H9 (cell line): ENCODE data around the gene TRIM32. TPM values are rescaled to one million over a fixed set of nuclear protein-coding genes. Genes with fewer than 3 reads are reported as not detected.
"Not testable (repeated sequence)": the region's sequence is repeated elsewhere in the genome, so short reads cannot be mapped to it uniquely, and the experiment has no call there.

Experiments
- DNase-seq: peaks from one replicate; pipeline ENCODE4 v3.0.0-alpha.2; 2017
- H2AFZ ChIP-seq: one replicate; pipeline ENCODE4 v1.6.1; 2013; ENCODE audit warnings: mild to moderate bottlenecking, low read length, control low read depth, moderate library complexity
- H2AK5ac ChIP-seq: 2 replicates; pipeline ENCODE4 v1.6.1; 2013; ENCODE audit warnings: low read length, control low read depth, mixed read lengths; ENCODE audit not compliant: insufficient read length
- H2BK120ac ChIP-seq: one replicate; pipeline ENCODE4 v1.6.1; 2013; ENCODE audit warnings: low read depth, mild to moderate bottlenecking, low read length, control low read depth, inconsistent platforms; ENCODE audit not compliant: poor library complexity, severe bottlenecking
- H2BK12ac ChIP-seq: 2 replicates; pipeline ENCODE4 v1.6.1; 2013; ENCODE audit warnings: low read length, control low read depth, mixed read lengths, low read depth; ENCODE audit not compliant: insufficient read length
- H2BK15ac ChIP-seq: 2 replicates; pipeline ENCODE4 v1.6.1; 2013; ENCODE audit warnings: low read depth, low read length, control low read depth
- H2BK20ac ChIP-seq: one replicate; pipeline ENCODE4 v1.6.1; 2013; ENCODE audit warnings: low read depth, mild to moderate bottlenecking, low read length, control low read depth, inconsistent platforms; ENCODE audit not compliant: poor library complexity, severe bottlenecking
- H2BK5ac ChIP-seq: 2 replicates; pipeline ENCODE4 v1.6.1; 2013; ENCODE audit warnings: low read length, control low read depth, mixed read lengths; ENCODE audit not compliant: insufficient read length
- H3K14ac ChIP-seq: 2 replicates; pipeline ENCODE4 v1.6.1; 2013; ENCODE audit warnings: low read length, control low read depth; ENCODE audit not compliant: insufficient read depth
- H3K18ac ChIP-seq: 2 replicates; pipeline ENCODE4 v1.6.1; 2013; ENCODE audit warnings: low read depth, mild to moderate bottlenecking, mixed read lengths, low read length, control low read depth; ENCODE audit not compliant: insufficient read length
- H3K23ac ChIP-seq: 2 replicates; pipeline ENCODE4 v1.6.1; 2013; ENCODE audit warnings: low read length, control low read depth, mixed read lengths, low read depth; ENCODE audit not compliant: insufficient read length
- H3K23me2 ChIP-seq: 2 replicates; pipeline ENCODE4 v1.6.1; 2013; ENCODE audit warnings: low read depth, mild to moderate bottlenecking, mixed read lengths, low read length, control low read depth; ENCODE audit not compliant: insufficient read length, poor library complexity, severe bottlenecking
- H3K27ac ChIP-seq: 2 replicates; pipeline ENCODE4 v1.5.1; 2013; ENCODE audit warnings: low read length, control low read depth, mixed read lengths, low read depth; ENCODE audit not compliant: insufficient read length
- H3K27me3 ChIP-seq: 2 replicates; pipeline ENCODE4 v1.6.1; 2013; ENCODE audit warnings: low read length, control low read depth, inconsistent platforms; ENCODE audit not compliant: insufficient read depth
- H3K4ac ChIP-seq: 2 replicates; pipeline ENCODE4 v1.6.1; 2013; ENCODE audit warnings: low read depth, mild to moderate bottlenecking, control low read depth, inconsistent platforms, low read length, moderate library complexity
- H3K4me1 ChIP-seq: 2 replicates; pipeline ENCODE4 v1.6.1; 2013; ENCODE audit warnings: low read length, control low read depth, inconsistent platforms; ENCODE audit not compliant: insufficient read depth
- H3K4me2 ChIP-seq: 2 replicates; pipeline ENCODE4 v1.6.1; 2013; ENCODE audit warnings: low read length, control low read depth, mixed read lengths; ENCODE audit not compliant: insufficient read length, insufficient read depth
- H3K56ac ChIP-seq: 2 replicates; pipeline ENCODE4 v1.6.1; 2013; ENCODE audit warnings: low read depth, mild to moderate bottlenecking, mixed read lengths, low read length, control low read depth; ENCODE audit not compliant: insufficient read length
- H3K79me1 ChIP-seq: 2 replicates; pipeline ENCODE4 v1.6.1; 2013; ENCODE audit warnings: low read depth, mild to moderate bottlenecking, moderate library complexity, low read length, control low read depth, inconsistent platforms; ENCODE audit not compliant: insufficient read depth, poor library complexity, severe bottlenecking
- H3K79me2 ChIP-seq: 2 replicates; pipeline ENCODE4 v1.6.1; 2013; ENCODE audit warnings: low read length, control low read depth, inconsistent platforms; ENCODE audit not compliant: insufficient read depth
- H3K9ac ChIP-seq: 2 replicates; pipeline ENCODE4 v1.6.1; 2013; ENCODE audit warnings: low read length, control low read depth, mixed read lengths; ENCODE audit not compliant: insufficient read length; ENCODE audit errors: extremely low read depth
- H3K9me3 ChIP-seq: one replicate; pipeline ENCODE4 v1.6.1; 2013; ENCODE audit warnings: low read depth, low read length, inconsistent platforms; ENCODE audit not compliant: control insufficient read depth
- H3T11ph ChIP-seq: one replicate; pipeline ENCODE4 v1.6.1; 2013; ENCODE audit warnings: mild to moderate bottlenecking, low read length, control low read depth, inconsistent platforms
- H4K20me1 ChIP-seq: one replicate; pipeline ENCODE4 v1.6.1; 2013; ENCODE audit not compliant: control insufficient read depth, insufficient read length, insufficient read depth
- H4K5ac ChIP-seq: 2 replicates; pipeline ENCODE4 v1.6.1; 2013; ENCODE audit warnings: low read depth, mild to moderate bottlenecking, mixed read lengths, low read length, control low read depth; ENCODE audit not compliant: insufficient read length
- H4K8ac ChIP-seq: replicated peaks from 2 replicates; pipeline ENCODE4 v1.6.1; 2013; ENCODE audit warnings: low read length, control low read depth, mixed read lengths, low read depth; ENCODE audit not compliant: insufficient read length
- H4K91ac ChIP-seq: 2 replicates; pipeline ENCODE4 v1.6.1; 2013; ENCODE audit warnings: low read depth, mild to moderate bottlenecking, moderate library complexity, mixed read lengths, low read length, control low read depth; ENCODE audit not compliant: insufficient read length
- H3K27ac Mint-ChIP-seq, 3 experiments: 2 replicates in 2 of 3; 3 replicates in 1 of 3; pipeline ENCODE4 v1.8.0; 2020 to 2021; ENCODE audit warnings: mixed read lengths in 3 of 3, mild to moderate bottlenecking in 1 of 3, moderate library complexity in 1 of 3
- H3K27me3 Mint-ChIP-seq: 2 replicates; pipeline ENCODE4 v1.8.0; 2021; ENCODE audit warnings: low read depth, mild to moderate bottlenecking, moderate library complexity, mixed read lengths
- H3K36me3 Mint-ChIP-seq, 3 experiments: 2 replicates in 2 of 3; 3 replicates in 1 of 3; pipeline ENCODE4 v1.8.0; 2020 to 2021; ENCODE audit warnings: low read depth in 3 of 3, mixed read lengths in 3 of 3; ENCODE audit not compliant: insufficient read depth in 1 of 3
- H3K4me1 Mint-ChIP-seq, 2 experiments: 2 replicates each; pipeline ENCODE4 v1.8.0; 2020; ENCODE audit warnings: mixed read lengths in 2 of 2
- H3K4me3 Mint-ChIP-seq, 2 experiments: 2 replicates in 1 of 2; 3 replicates in 1 of 2; pipeline ENCODE4 v1.8.0; 2020 to 2021; ENCODE audit warnings: mild to moderate bottlenecking in 2 of 2, mixed read lengths in 2 of 2, moderate library complexity in 1 of 2
- H3K9me3 Mint-ChIP-seq, 2 experiments: 2 replicates in 1 of 2; 3 replicates in 1 of 2; pipeline ENCODE4 v1.8.0; 2020; ENCODE audit warnings: mild to moderate bottlenecking in 2 of 2, mixed read lengths in 2 of 2, moderate library complexity in 1 of 2
- WGBS: extraction: QIAGEN DNeasy Blood & Tissue Kit; methylation state at CpG from one replicate; pipeline ENCODE4 v1.1.7; 2013; ENCODE audit warnings: missing lambda C conversion rate, low lambda C conversion rate, mixed read lengths; ENCODE audit not compliant: insufficient read length; ENCODE audit errors: extremely low coverage; 5-methylcytosine and 5-hydroxymethylcytosine counted together
- total RNA-seq: library from RNA; stranded (reverse); gene quantifications from 2 replicates; pipeline ENCODE4 v1.2.1, GENCODE V29; 2021
- TF ChIP-seq, protein P1 (sequence below): fragments of 200-600 bp; sonication (generic); conservative IDR thresholded peaks from 3 replicates; pipeline ENCODE4 v1.8.0; 2021; ENCODE audit warnings: antibody characterized with exemption, mild to moderate bottlenecking

The TRIM32 gene
- total RNA-seq, 1 experiment from 2014 or later, result 12.9 TPM

GRCh38 chr9:116689486-116690032 is 2.5 kb downstream of the TRIM32 start:
- peaks cover 31 to 33% of the 10 kb centered on the region in 2 experiments for H3K4me1 Mint-ChIP-seq
- Histone ChIP-seq H2BK120ac (no peak overlapping the region), H3K79me1 (no peaks in the 10 kb centered on the region), H3K14ac (no peak overlapping the region), H4K20me1 (no peaks in the 10 kb centered on the region), H3K27ac (no peak overlapping the region), H4K8ac (no peak overlapping the region), H3K9ac (no peak overlapping the region), H3K27me3 (no peaks in the 10 kb centered on the region; the same call in 1 of the 2 replicates), H2AFZ (no peak overlapping the region), H3K4me2 (no peak overlapping the region), H2BK12ac (no peak overlapping the region), H2BK5ac (no peak overlapping the region), H2BK20ac (no peak overlapping the region), H2BK15ac (no peak overlapping the region), H3K9me3 (peaks cover 5% of the 10 kb centered on the region), H3K4me1 (no peaks in the 10 kb centered on the region; the same call in 1 of the 2 replicates), H2AK5ac (no peak overlapping the region), H3K23ac (no peak overlapping the region), H3K23me2 (peaks cover 8% of the 10 kb centered on the region), H3K79me2 (no peaks in the 10 kb centered on the region), H3K56ac (no peak overlapping the region), H3K18ac (no peak overlapping the region), H3T11ph (no peak overlapping the region), H4K5ac (no peak overlapping the region), H3K4ac (no peak overlapping the region), H4K91ac (no peak overlapping the region)
- H3K4me3 Mint-ChIP-seq, result no peak overlapping the region
- no peak for DNase-seq
- TF ChIP-seq, protein P1, sequence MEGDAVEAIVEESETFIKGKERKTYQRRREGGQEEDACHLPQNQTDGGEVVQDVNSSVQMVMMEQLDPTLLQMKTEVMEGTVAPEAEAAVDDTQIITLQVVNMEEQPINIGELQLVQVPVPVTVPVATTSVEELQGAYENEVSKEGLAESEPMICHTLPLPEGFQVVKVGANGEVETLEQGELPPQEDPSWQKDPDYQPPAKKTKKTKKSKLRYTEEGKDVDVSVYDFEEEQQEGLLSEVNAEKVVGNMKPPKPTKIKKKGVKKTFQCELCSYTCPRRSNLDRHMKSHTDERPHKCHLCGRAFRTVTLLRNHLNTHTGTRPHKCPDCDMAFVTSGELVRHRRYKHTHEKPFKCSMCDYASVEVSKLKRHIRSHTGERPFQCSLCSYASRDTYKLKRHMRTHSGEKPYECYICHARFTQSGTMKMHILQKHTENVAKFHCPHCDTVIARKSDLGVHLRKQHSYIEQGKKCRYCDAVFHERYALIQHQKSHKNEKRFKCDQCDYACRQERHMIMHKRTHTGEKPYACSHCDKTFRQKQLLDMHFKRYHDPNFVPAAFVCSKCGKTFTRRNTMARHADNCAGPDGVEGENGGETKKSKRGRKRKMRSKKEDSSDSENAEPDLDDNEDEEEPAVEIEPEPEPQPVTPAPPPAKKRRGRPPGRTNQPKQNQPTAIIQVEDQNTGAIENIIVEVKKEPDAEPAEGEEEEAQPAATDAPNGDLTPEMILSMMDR, result no peak
- H3K27ac Mint-ChIP-seq, result no peak overlapping the region; a peak in 1 of 7 replicates
- WGBS, result no CpG with 5 or more reads among the region's 3 CpGs
- peaks cover 1 to 7% (median 6%) of the 10 kb centered on the region in 3 experiments for H3K36me3 Mint-ChIP-seq
- peaks cover 4% of the 10 kb centered on the region for H3K27me3 Mint-ChIP-seq
- peaks cover 0 to 2% of the 10 kb centered on the region in 2 experiments; a peak in 4 of 5 replicates for H3K9me3 Mint-ChIP-seq

GRCh38 chr9:116690805-116691204 is 3.7 kb downstream of the TRIM32 start:
- H3K36me3 Mint-ChIP-seq, H3K4me2 ChIP-seq, H3K14ac ChIP-seq, H3K79me2 ChIP-seq, H2BK12ac ChIP-seq, H3K27me3 ChIP-seq, H3K23ac ChIP-seq, H3K4ac ChIP-seq, H4K20me1 ChIP-seq, H4K8ac ChIP-seq, H2AFZ ChIP-seq, H2AK5ac ChIP-seq, H3K9me3 Mint-ChIP-seq, H3K9ac ChIP-seq, H3K23me2 ChIP-seq, H3K4me1 ChIP-seq, H3K27ac Mint-ChIP-seq, H3K56ac ChIP-seq, H3K79me1 ChIP-seq, H4K5ac ChIP-seq, H3T11ph ChIP-seq, H2BK15ac ChIP-seq, H2BK20ac ChIP-seq, H3K27me3 Mint-ChIP-seq, DNase-seq, H3K4me3 Mint-ChIP-seq, H2BK5ac ChIP-seq, H3K9me3 ChIP-seq, H4K91ac ChIP-seq, H3K18ac ChIP-seq, H3K27ac ChIP-seq, H2BK120ac ChIP-seq: not testable (repeated sequence)
- H3K4me1 Mint-ChIP-seq, result peaks cover 31 to 33% of the 10 kb centered on the region in 2 experiments
